HepG2 (cell line): ENCODE data around the gene WDR27. TPM values are rescaled to one million over a fixed set of nuclear protein-coding genes. Genes with fewer than 3 reads are reported as not detected.

ENCODE experiments used
- AGO1 ChIP-seq: fragments of 200-400 bp; formaldehyde crosslinking; IDR thresholded peaks from 2 replicates; pipeline ENCODE4 v1.6.1; 2017; ENCODE audit warnings: mild to moderate bottlenecking, low read depth, low read length, moderate library complexity; ENCODE audit not compliant: poor library complexity, severe bottlenecking
- DR1 ChIP-seq: sonication (generic); formaldehyde crosslinking; IDR thresholded peaks from 2 replicates; pipeline ENCODE4 v1.8.0; 2021; ENCODE audit warnings: mild to moderate bottlenecking, missing genetic modification reagents, inconsistent platforms
- EP300 ChIP-seq, 3 experiments: sonication (generic) in 1 of 3; formaldehyde crosslinking in 1 of 3; IDR thresholded peaks; 2 replicates each; pipeline versions ENCODE4 v1.5.1 to v1.6.1; 2011 to 2020; ENCODE audit warnings: low read depth in 2 of 3, low read length in 2 of 3, borderline replicate concordance in 1 of 3, improper control_type of control experiment in 1 of 3, mild to moderate bottlenecking in 1 of 3, missing genetic modification reagents in 1 of 3, moderate library complexity in 1 of 3
- KDM2A ChIP-seq: sonication (generic); formaldehyde crosslinking; IDR thresholded peaks from 2 replicates; pipeline ENCODE4 v1.4.0; 2020; ENCODE audit warnings: low read depth, missing genetic modification reagents, borderline replicate concordance
- NR2F6 ChIP-seq, 2 experiments: IDR thresholded peaks; 2 replicates each; pipeline ENCODE4 v1.6.1; 2016; ENCODE audit warnings: antibody characterized with exemption in 1 of 2, mild to moderate bottlenecking in 1 of 2
- ZIK1 ChIP-seq: sonication (generic); formaldehyde crosslinking; IDR thresholded peaks from 2 replicates; pipeline ENCODE4 v1.5.0; 2020; ENCODE audit warnings: mild to moderate bottlenecking, low read depth, missing genetic modification reagents, borderline replicate concordance
- ZNF224 ChIP-seq: sonication (generic); formaldehyde crosslinking; IDR thresholded peaks from 2 replicates; pipeline ENCODE4 v1.5.0; 2020; ENCODE audit warnings: mild to moderate bottlenecking, missing genetic modification reagents
- ZNF350 ChIP-seq: sonication (generic); formaldehyde crosslinking; IDR thresholded peaks from 2 replicates; pipeline ENCODE4 v1.4.0; 2020; ENCODE audit warnings: mild to moderate bottlenecking, low read depth, missing genetic modification reagents, borderline replicate concordance
- ZNF790 ChIP-seq: sonication (generic); formaldehyde crosslinking; IDR thresholded peaks from 2 replicates; pipeline ENCODE4 v1.8.0; 2022; ENCODE audit warnings: missing genetic modification reagents, mild to moderate bottlenecking, borderline replicate concordance
- ZNF879 ChIP-seq: sonication (generic); formaldehyde crosslinking; IDR thresholded peaks from 2 replicates; pipeline ENCODE4 v1.8.1; 2023; ENCODE audit warnings: missing genetic modification reagents
- polyA plus RNA-seq, 8 experiments: library from polyadenylated mRNA; depleted of rRNA in 3 of 8; stranded (reverse) in 7 of 8; unstranded in 1 of 8; fragments of >200 nt; fragmentation: Illumina TruSeq in 4 of 8; extraction: Trizol in 4 of 8; gene quantifications; 2 replicates each; pipeline versions ENCODE4 v1.2.1 to v1.2.3, GENCODE V29; 2011 to 2016; ENCODE audit warnings: low read depth in 4 of 8, missing spikeins in 1 of 8, mixed read lengths in 1 of 8; ENCODE audit not compliant: insufficient read depth in 1 of 8
- total RNA-seq, 5 experiments: library from RNA; depleted of rRNA; stranded (reverse); fragments of >200 nt; fragmentation: Illumina TruSeq; extraction: Trizol; gene quantifications; 2 replicates each; pipeline ENCODE4 v1.2.3, GENCODE V29; 2016; ENCODE audit warnings: low read depth in 1 of 5
- TF ChIP-seq, protein P1 (sequence below): sonication (generic); formaldehyde crosslinking; IDR thresholded peaks from 2 replicates; pipeline ENCODE4 v1.8.1; 2023; ENCODE audit warnings: mild to moderate bottlenecking, missing genetic modification reagents
- TF ChIP-seq, protein P2 (sequence below): sonication (generic); formaldehyde crosslinking; conservative IDR thresholded peaks from 2 replicates; pipeline ENCODE4 v1.4.0; 2020; ENCODE audit warnings: missing genetic modification reagents
- TF ChIP-seq, protein P3 (sequence below): sonication (generic); formaldehyde crosslinking; IDR thresholded peaks from 2 replicates; pipeline ENCODE4 v1.4.0; 2020; ENCODE audit warnings: mild to moderate bottlenecking, missing genetic modification reagents
- TF ChIP-seq, protein P4 (sequence below): sonication (generic); formaldehyde crosslinking; IDR thresholded peaks from 2 replicates; pipeline ENCODE4 v1.4.0; 2020; ENCODE audit warnings: mild to moderate bottlenecking, missing genetic modification reagents
- TF ChIP-seq, protein P5 (sequence below): sonication (generic); formaldehyde crosslinking; IDR thresholded peaks from 2 replicates; pipeline ENCODE4 v1.8.0; 2022; ENCODE audit warnings: mild to moderate bottlenecking, missing genetic modification reagents; ENCODE audit not compliant: insufficient replicate concordance
- TF ChIP-seq, protein P6 (sequence below): sonication (generic); formaldehyde crosslinking; IDR thresholded peaks from 2 replicates; pipeline ENCODE4 v1.8.0; 2022; ENCODE audit warnings: missing genetic modification reagents, low read depth, mild to moderate bottlenecking, borderline replicate concordance

Gene WDR27
- total and polyA plus RNA-seq, 2 of the 13 experiments (the other 11 are each of a cell fraction or from before 2014, with no cell fraction given) = 34.1 to 80.3 TPM

DNA sequence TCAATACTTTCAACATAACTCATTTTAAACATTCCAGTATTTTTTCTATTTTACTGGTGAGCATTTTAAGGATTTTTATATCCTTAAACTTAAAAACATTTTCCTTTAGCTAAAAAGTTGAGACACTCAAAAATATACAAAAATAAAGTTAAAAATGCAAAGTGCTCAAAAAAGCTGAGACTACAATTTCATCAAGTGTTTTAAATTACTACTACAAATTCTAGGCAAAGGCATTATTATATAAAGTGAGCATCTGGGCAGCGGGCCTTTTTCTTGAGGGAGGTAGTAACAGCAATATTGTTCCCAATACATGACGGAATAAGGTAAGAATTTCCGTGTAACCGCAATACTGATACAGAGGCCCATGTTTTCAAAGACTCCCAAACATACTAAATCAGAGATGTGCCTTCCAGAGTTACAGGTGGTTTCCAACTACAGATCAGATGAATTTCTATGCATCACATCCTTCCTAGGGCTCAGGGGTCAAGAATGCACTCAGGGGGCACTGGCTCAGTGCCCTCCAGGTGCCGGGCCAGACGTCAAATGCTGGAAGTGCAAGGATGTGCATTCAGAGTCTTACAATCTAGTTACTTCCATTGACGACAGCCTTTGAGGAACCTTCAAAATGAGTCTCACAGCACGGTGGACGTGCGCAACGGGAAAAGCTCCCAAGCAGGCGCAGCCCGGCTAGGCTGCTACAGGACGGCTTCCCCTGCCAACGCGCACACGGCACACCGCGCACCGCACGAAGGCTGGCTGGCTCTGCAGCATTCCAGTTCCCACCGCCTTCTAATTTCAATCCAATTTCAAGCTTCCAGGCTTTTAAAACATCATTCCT, 20.8 kb upstream of the WDR27 start (continued):
- TF ChIP-seq, protein P1, sequence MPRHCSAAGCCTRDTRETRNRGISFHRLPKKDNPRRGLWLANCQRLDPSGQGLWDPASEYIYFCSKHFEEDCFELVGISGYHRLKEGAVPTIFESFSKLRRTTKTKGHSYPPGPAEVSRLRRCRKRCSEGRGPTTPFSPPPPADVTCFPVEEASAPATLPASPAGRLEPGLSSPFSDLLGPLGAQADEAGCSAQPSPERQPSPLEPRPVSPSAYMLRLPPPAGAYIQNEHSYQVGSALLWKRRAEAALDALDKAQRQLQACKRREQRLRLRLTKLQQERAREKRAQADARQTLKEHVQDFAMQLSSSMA (CRISPR knock-in tag) = peak; percentile 27; the same call in 1 of the 2 replicates
- TF ChIP-seq, protein P2, sequence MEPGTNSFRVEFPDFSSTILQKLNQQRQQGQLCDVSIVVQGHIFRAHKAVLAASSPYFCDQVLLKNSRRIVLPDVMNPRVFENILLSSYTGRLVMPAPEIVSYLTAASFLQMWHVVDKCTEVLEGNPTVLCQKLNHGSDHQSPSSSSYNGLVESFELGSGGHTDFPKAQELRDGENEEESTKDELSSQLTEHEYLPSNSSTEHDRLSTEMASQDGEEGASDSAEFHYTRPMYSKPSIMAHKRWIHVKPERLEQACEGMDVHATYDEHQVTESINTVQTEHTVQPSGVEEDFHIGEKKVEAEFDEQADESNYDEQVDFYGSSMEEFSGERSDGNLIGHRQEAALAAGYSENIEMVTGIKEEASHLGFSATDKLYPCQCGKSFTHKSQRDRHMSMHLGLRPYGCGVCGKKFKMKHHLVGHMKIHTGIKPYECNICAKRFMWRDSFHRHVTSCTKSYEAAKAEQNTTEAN = peak; percentile 55; the same call in 1 of the 2 replicates
- TF ChIP-seq, protein P3, sequence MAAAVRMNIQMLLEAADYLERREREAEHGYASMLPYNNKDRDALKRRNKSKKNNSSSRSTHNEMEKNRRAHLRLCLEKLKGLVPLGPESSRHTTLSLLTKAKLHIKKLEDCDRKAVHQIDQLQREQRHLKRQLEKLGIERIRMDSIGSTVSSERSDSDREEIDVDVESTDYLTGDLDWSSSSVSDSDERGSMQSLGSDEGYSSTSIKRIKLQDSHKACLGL = 0 out of 2 replicates have a peak, but pooled peaks have one; percentile 17
- TF ChIP-seq KDM2A (CRISPR knock-in tag) (peak; percentile 54; the same call in 1 of the 2 replicates), DR1 (CRISPR knock-in tag) (0 out of 2 replicates have a peak, but pooled peaks have one; percentile 33), ZNF879 (CRISPR knock-in tag) (no peak), NR2F6 (IDR thresholded peaks at IDR 0.05) (no peak), NR2F6 (CRISPR knock-in tag; IDR thresholded peaks at IDR 0.05) (0 out of 2 replicates have a peak, but pooled peaks have one; percentile 27), ZNF224 (CRISPR knock-in tag) (peak; percentile 56; the same call in 1 of the 2 replicates), ZNF790 (no peak), AGO1 (peak; percentile 55), ZIK1 (CRISPR knock-in tag) (no peak), EP300 (IDR thresholded peaks at IDR 0.05; ENCODE audit: low read depth in 2 of 2, low read length in 2 of 2) (no peak), EP300 (CRISPR knock-in tag; IDR thresholded peaks at IDR 0.05; ENCODE audit: borderline replicate concordance) (no peak), ZNF350 (CRISPR knock-in tag) (no peak)
- TF ChIP-seq, protein P4, sequence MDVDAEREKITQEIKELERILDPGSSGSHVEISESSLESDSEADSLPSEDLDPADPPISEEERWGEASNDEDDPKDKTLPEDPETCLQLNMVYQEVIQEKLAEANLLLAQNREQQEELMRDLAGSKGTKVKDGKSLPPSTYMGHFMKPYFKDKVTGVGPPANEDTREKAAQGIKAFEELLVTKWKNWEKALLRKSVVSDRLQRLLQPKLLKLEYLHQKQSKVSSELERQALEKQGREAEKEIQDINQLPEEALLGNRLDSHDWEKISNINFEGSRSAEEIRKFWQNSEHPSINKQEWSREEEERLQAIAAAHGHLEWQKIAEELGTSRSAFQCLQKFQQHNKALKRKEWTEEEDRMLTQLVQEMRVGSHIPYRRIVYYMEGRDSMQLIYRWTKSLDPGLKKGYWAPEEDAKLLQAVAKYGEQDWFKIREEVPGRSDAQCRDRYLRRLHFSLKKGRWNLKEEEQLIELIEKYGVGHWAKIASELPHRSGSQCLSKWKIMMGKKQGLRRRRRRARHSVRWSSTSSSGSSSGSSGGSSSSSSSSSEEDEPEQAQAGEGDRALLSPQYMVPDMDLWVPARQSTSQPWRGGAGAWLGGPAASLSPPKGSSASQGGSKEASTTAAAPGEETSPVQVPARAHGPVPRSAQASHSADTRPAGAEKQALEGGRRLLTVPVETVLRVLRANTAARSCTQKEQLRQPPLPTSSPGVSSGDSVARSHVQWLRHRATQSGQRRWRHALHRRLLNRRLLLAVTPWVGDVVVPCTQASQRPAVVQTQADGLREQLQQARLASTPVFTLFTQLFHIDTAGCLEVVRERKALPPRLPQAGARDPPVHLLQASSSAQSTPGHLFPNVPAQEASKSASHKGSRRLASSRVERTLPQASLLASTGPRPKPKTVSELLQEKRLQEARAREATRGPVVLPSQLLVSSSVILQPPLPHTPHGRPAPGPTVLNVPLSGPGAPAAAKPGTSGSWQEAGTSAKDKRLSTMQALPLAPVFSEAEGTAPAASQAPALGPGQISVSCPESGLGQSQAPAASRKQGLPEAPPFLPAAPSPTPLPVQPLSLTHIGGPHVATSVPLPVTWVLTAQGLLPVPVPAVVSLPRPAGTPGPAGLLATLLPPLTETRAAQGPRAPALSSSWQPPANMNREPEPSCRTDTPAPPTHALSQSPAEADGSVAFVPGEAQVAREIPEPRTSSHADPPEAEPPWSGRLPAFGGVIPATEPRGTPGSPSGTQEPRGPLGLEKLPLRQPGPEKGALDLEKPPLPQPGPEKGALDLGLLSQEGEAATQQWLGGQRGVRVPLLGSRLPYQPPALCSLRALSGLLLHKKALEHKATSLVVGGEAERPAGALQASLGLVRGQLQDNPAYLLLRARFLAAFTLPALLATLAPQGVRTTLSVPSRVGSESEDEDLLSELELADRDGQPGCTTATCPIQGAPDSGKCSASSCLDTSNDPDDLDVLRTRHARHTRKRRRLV (CRISPR knock-in tag) = 0 out of 2 replicates have a peak, but pooled peaks have one; percentile 67
- TF ChIP-seq, protein P5, sequence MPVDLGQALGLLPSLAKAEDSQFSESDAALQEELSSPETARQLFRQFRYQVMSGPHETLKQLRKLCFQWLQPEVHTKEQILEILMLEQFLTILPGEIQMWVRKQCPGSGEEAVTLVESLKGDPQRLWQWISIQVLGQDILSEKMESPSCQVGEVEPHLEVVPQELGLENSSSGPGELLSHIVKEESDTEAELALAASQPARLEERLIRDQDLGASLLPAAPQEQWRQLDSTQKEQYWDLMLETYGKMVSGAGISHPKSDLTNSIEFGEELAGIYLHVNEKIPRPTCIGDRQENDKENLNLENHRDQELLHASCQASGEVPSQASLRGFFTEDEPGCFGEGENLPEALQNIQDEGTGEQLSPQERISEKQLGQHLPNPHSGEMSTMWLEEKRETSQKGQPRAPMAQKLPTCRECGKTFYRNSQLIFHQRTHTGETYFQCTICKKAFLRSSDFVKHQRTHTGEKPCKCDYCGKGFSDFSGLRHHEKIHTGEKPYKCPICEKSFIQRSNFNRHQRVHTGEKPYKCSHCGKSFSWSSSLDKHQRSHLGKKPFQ (CRISPR knock-in tag) = peak; percentile 17
- TF ChIP-seq, protein P6, sequence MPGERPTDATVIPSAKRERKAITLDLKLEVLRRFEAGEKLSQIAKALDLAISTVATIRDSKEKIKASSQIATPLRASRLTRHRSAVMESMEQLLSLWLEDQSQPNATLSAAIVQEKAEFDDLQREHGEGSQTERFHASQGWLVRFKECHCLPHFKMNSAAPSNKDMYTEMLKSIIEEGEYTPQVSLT (CRISPR knock-in tag) = no peak
